ENCODE results near the gene CSNK1A1.
"Not testable (repeated sequence)": the region's sequence is repeated elsewhere in the genome, so short reads cannot be mapped to it uniquely, and the experiment has no call there.

CSNK1A1 gene

DNA sequence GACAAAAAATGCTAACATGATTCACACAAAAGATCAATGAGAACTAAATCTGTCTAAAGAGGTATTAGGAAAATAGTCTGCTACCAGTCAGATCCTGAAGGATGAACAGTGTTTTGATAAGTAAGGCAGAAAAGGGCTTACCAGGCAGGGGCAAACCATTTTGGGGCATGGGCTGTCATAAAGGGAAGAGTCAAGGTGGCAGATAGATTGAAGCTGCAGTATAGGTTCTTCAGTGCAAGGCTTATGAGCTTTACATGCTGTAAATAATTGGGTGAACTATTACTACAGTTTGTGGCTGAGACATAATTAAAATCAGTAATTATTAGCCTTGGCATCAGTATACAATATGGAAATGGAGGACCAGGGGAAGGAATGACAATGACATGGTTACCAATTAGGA lies 21.8 kb downstream of the CSNK1A1 start:
- DNase-seq (ENCODE audit: low spot score): no peak

DNA sequence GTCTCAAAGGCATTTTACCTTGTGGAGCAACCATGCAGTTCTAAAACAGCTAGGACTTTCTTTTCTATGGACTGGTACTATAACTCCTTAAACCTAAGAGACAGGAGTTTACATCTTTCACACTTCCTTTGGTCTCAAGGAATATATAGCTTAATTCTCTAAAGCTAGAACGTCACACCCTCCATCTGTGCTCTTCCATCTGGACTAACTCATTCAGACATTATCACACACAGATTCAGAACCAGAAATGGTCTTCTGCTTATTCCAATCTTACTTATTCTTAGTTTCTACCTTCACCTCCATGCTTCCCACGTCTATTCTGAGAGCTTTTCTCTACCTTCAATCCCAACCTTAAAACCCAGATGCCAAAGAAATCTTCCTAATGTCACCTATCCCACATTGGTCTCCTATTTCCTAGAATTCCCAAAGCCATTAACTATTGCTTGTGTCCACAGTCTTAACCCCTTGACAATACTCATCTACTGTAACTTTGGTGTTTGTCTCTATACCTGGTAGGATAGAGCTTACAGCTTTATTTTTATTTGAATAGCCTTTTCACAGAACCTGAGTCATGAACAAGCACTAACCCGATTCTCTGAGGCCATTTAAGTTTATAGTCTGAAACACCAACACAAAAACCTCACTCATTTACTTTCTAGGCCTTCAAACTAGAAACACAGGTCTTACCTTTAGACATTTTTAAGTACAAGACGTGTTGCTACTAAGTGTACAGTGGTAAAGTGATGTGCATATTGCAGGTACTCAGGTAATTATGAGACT lies 22.8 kb downstream of the CSNK1A1 start:
- DNase-seq (ENCODE audit: low spot score): no peak

- no peak for DNase-seq (ENCODE audit: low spot score)
Observed at GRCh38 chr5:149526845-149527590, 24.2 kb downstream of the CSNK1A1 start.

- no peak for DNase-seq (ENCODE audit: low spot score)
Observed at GRCh38 chr5:149521739-149522685, 29.2 kb downstream of the CSNK1A1 start.

GRCh38 chr5:149519601-149520000 lies 31.6 kb downstream of the CSNK1A1 start:
- DNase-seq (ENCODE audit: low spot score): no peak

GRCh38 chr5:149518620-149519019 lies 32.6 kb downstream of the CSNK1A1 start:
- DNase-seq (ENCODE audit: low spot score): no peak

GRCh38 chr5:149517461-149518122 lies 33.6 kb downstream of the CSNK1A1 start:
- DNase-seq (ENCODE audit: low spot score): no peak

DNA sequence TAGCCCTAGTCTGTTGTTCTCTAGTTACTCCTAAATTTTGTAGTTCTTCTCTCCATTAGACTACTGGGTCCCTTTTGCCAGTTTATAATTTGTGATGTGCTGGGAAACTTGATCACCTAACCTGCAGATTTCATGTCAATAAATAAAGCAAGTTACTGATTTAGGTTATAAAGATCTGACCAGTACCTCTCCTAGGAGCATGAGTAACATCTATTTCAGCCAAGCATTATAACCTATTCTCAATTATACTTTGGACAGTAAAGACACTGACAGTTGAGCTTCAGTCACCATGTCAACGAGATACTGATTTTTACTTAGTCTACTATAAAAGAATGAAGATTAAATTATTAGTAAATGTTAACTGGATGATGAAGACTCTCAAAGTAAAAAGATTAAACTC lies 36.7 kb downstream of the CSNK1A1 start:
- no peak for DNase-seq (ENCODE audit: low spot score)

GRCh38 chr5:149513372-149513947 lies 37.8 kb downstream of the CSNK1A1 start:
- DNase-seq (ENCODE audit: low spot score): not testable (repeated sequence)

- no peak for DNase-seq (ENCODE audit: low spot score)
Observed at GRCh38 chr5:149510136-149510535, 41.1 kb downstream of the CSNK1A1 start.

GRCh38 chr5:149504677-149505076 lies 46.6 kb downstream of the CSNK1A1 start:
- no peak for DNase-seq (ENCODE audit: low spot score)

DNA sequence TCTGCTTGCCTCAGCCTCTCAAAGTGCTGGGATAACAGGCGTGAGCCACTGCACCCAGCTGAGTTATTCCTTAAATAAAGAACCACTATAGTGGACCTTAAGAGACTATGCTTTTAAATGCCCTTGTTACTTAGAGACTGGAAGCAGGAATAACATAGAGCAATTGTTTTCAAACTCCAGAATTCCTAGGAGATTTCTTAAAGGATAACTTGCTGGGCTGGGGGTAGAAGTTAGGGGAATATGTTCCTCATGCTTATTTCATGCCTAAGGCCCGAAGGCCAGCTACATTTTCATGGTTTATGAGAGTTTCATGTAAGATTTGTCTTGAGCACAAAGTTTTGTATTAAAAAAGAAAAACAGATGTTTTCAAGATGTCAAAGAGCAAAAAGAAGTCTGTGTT lies 48.2 kb downstream of the CSNK1A1 start:
- DNase-seq (ENCODE audit: low spot score): no peak

- no peak for DNase-seq (ENCODE audit: low spot score)
Observed at GRCh38 chr5:149500922-149501582, 50.2 kb downstream of the CSNK1A1 start.

DNA sequence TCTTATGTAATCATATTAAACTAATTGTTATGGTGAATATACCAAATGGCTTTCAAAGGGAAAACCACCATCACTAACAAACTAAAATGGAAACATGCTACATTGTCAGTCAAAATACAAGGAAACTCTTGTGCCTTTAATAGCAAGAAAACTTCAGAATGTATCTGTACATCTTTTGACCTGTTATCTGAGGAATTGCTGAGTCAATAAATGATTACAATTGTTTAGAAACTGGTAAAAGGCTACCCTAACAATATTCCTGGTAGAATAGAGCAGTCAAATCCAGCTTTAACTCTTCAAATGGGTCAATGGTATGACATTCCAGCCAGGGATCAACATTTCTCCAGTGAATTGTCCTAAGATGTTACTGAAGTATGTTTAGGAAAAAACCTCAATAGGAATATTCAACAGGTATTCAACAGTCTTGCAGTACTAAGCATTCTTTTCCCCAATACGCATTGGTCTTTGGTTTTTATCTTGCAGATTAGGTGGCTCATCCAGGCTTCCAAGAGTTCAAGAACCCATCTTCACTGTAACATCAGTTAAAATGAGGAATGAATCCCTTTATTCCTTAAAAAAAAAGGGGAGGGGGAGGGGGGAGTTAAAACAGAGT lies 52.4 kb downstream of the CSNK1A1 start:
- DNase-seq (ENCODE audit: low spot score): no peak

GRCh38 chr5:149497357-149497756 lies 53.9 kb downstream of the CSNK1A1 start:
- DNase-seq (ENCODE audit: low spot score): no peak

GRCh38 chr5:149496917-149497316 lies 54.3 kb downstream of the CSNK1A1 start:
- DNase-seq (ENCODE audit: low spot score): no peak

- DNase-seq (ENCODE audit: low spot score): no peak
Observed at GRCh38 chr5:149496166-149496565, 55.1 kb downstream of the CSNK1A1 start.

DNA sequence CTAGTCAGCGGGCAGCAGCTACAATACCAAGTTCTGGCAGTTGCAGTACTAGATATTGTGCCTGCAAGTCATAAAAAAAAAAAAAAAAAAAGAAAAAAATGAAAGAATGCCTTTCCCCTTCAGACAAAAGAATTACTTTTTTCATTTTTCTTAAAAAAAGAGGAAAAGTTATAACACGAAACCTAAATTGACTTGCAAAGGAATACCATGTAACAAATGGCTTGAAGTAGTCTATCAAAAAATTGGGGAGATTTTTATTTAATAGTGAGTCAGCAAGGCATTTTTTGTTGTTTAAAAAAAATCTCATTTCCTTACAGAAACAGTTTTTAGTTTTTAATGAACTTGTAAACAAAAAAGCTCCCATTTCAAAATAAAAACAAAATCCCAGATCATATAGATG lies 55.6 kb downstream of the CSNK1A1 start:
- no peak for DNase-seq (ENCODE audit: low spot score)

- DNase-seq (ENCODE audit: low spot score): no peak
Observed at GRCh38 chr5:149493316-149493715, 57.9 kb downstream of the CSNK1A1 start.

DNA sequence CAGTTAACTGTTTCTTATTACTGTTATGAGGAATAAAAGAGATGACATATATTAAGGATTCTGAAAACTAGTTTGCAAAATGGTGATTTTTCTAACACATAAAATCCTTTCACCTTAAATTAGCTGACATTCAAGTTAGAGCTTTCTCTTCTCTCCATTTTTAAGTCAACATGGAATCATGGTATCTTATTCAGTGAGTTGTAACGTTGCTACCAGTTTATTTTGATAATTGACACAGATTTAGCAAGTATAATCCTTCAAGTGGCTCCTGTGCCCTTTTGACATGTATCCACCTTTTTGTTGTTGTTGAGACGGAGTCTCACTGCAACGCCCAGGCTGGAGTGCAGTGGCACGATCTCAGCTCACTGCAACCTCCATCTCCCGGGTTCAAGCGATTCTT lies 58.5 kb downstream of the CSNK1A1 start:
- DNase-seq (ENCODE audit: low spot score): no peak

Data from left forelimb (tissue), 1 donor.